Measurements from ENCODE around the gene GPR143.
"Not testable (repeated sequence)": the region's sequence is repeated elsewhere in the genome, so short reads cannot be mapped to it uniquely, and the experiment has no call there.

DNA sequence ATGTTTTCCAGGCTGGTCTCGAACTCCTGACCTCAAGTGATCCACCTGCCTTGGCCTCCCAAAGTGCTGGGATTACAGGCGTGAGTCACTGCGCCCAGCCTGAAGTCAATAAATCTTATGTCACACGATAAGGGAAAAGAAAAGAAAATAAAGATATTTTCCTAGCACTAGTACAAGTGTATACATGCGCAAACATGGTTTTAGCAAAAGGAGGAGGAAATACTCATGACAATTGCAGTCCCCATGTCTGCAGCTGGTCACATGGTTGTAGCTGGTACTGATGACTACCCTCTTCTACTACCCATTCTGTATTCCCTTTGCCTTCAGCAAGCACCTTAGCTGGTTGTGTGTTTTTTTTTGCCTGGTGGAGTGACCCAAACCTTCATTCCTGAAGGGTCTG is 44.2 kb upstream of the GPR143 start:
- TF ChIP-seq EZH2phosphoT487 (IDR thresholded peaks at IDR 0.05; ENCODE audit: insufficient read depth, low read depth); EZH2 (IDR thresholded peaks at IDR 0.05; ENCODE audit: insufficient read depth, poor library complexity, severe bottlenecking): not testable (repeated sequence)

Data from GM23248 (cell line).